HFFc6 (cell line): ENCODE data around the gene IPO5. TPM values are rescaled to one million over a fixed set of nuclear protein-coding genes. Genes with fewer than 3 reads are reported as not detected.
"Not testable (repeated sequence)": the region's sequence is repeated elsewhere in the genome, so short reads cannot be mapped to it uniquely, and the experiment has no call there.

Experiments
- DNase-seq: peaks from one replicate; pipeline ENCODE4 v3.0.0-alpha.2; 2018
- H3K27ac Mint-ChIP-seq: 2 replicates; pipeline ENCODE4 v1.8.0; 2020; ENCODE audit warnings: mild to moderate bottlenecking, mixed read lengths
- H3K27me3 Mint-ChIP-seq: 2 replicates; pipeline ENCODE4 v1.8.0; 2021; ENCODE audit warnings: mild to moderate bottlenecking, moderate library complexity, mixed read lengths; ENCODE audit not compliant: insufficient read depth
- H3K36me3 Mint-ChIP-seq: 2 replicates; pipeline ENCODE4 v1.8.0; 2021; ENCODE audit warnings: low read depth, mixed read lengths
- H3K4me1 Mint-ChIP-seq: 2 replicates; pipeline ENCODE4 v1.8.0; 2020; ENCODE audit warnings: low read depth, mixed read lengths
- H3K4me3 Mint-ChIP-seq: 2 replicates; pipeline ENCODE4 v1.8.0; 2020; ENCODE audit warnings: mild to moderate bottlenecking, moderate library complexity, mixed read lengths
- H3K9me3 Mint-ChIP-seq: 2 replicates; pipeline ENCODE4 v1.8.0; 2020; ENCODE audit warnings: mild to moderate bottlenecking, mixed read lengths
- CTCF ChIP-seq: fragments of 200-600 bp; sonication (generic); IDR thresholded peaks from 2 replicates; pipeline ENCODE4 v1.5.0; 2021; ENCODE audit warnings: antibody characterized with exemption, mild to moderate bottlenecking
- total RNA-seq, 6 experiments: library from RNA; stranded (reverse); fragmentation: NEBNext Ultra II Directional; extraction: Animal tissue kit (Norgen Biotek cat#: 25700); gene quantifications; 2 replicates in 1 of 6; 3 replicates in 5 of 6; pipeline ENCODE4 v1.2.3, GENCODE V29; 2021

IPO5 gene
- total RNA-seq, 6 experiments from 2014 or later: 183 to 247 (median 222) TPM

GRCh38 chr13:98035373-98035772, 81.9 kb downstream of the IPO5 start:
- no peak for TF ChIP-seq CTCF
- Mint-ChIP-seq H3K4me3 (no peak overlapping the region), H3K4me1 (peaks cover 15% of the 10 kb centered on the region), H3K27me3 (no peaks in the 10 kb centered on the region; the same call in none of the 2 replicates), H3K27ac (no peak overlapping the region), H3K36me3 (no peaks in the 10 kb centered on the region), H3K9me3 (no peaks in the 10 kb centered on the region)
- DNase-seq: no peak

- H3K27me3 Mint-ChIP-seq, H3K9me3 Mint-ChIP-seq, H3K36me3 Mint-ChIP-seq, DNase-seq, H3K4me3 Mint-ChIP-seq, H3K4me1 Mint-ChIP-seq, H3K27ac Mint-ChIP-seq: not testable (repeated sequence)
Observed at GRCh38 chr13:98036564-98037302, 83.3 kb downstream of the IPO5 start.

GRCh38 chr13:98039261-98039660, 85.8 kb downstream of the IPO5 start:
- no peaks in the 10 kb centered on the region for H3K36me3 Mint-ChIP-seq
- H3K9me3 Mint-ChIP-seq: no peaks in the 10 kb centered on the region
- no peak overlapping the region for H3K27ac Mint-ChIP-seq
- H3K27me3 Mint-ChIP-seq: no peaks in the 10 kb centered on the region; the same call in none of the 2 replicates
- H3K4me3 Mint-ChIP-seq: no peak overlapping the region
- DNase-seq: no peak
- no peaks in the 10 kb centered on the region for H3K4me1 Mint-ChIP-seq
- no peak for TF ChIP-seq CTCF

- H3K27ac Mint-ChIP-seq: no peak overlapping the region
- H3K36me3 Mint-ChIP-seq: no peaks in the 10 kb centered on the region
- TF ChIP-seq CTCF: no peak
- H3K4me3 Mint-ChIP-seq: no peak overlapping the region
- DNase-seq: no peak
- no peaks in the 10 kb centered on the region for H3K9me3 Mint-ChIP-seq
- H3K27me3 Mint-ChIP-seq: no peaks in the 10 kb centered on the region; the same call in none of the 2 replicates
- no peaks in the 10 kb centered on the region for H3K4me1 Mint-ChIP-seq
Observed at GRCh38 chr13:98039964-98040363, 86.5 kb downstream of the IPO5 start.

GRCh38 chr13:98041081-98041820, 87.8 kb downstream of the IPO5 start:
- no peaks in the 10 kb centered on the region; the same call in none of the 2 replicates for H3K27me3 Mint-ChIP-seq
- no peak for DNase-seq
- H3K4me1 Mint-ChIP-seq: no peaks in the 10 kb centered on the region
- H3K9me3 Mint-ChIP-seq: no peaks in the 10 kb centered on the region
- no peak overlapping the region for H3K27ac Mint-ChIP-seq
- H3K4me3 Mint-ChIP-seq: no peak overlapping the region
- no peaks in the 10 kb centered on the region for H3K36me3 Mint-ChIP-seq
- TF ChIP-seq CTCF: no peak

GRCh38 chr13:98044301-98044700, 90.8 kb downstream of the IPO5 start:
- Mint-ChIP-seq H3K27me3 (no peaks in the 10 kb centered on the region; the same call in 1 of the 2 replicates), H3K9me3 (no peaks in the 10 kb centered on the region), H3K36me3 (no peaks in the 10 kb centered on the region), H3K27ac (no peak overlapping the region), H3K4me3 (no peak overlapping the region), H3K4me1 (peaks cover 11% of the 10 kb centered on the region)
- TF ChIP-seq CTCF: no peak
- DNase-seq: no peak

GRCh38 chr13:98047785-98048184, 94.3 kb downstream of the IPO5 start:
- not testable (repeated sequence) for H3K9me3 Mint-ChIP-seq, H3K36me3 Mint-ChIP-seq, H3K27me3 Mint-ChIP-seq, DNase-seq, H3K27ac Mint-ChIP-seq, H3K4me3 Mint-ChIP-seq
- peaks cover 21% of the 10 kb centered on the region for H3K4me1 Mint-ChIP-seq
